Fibroblast of lung (primary cell): ENCODE results near the gene TPD52L3.

ENCODE experiments used
- CTCF ChIP-seq, 2 donors: IDR thresholded peaks in 1 of 2; conservative IDR thresholded peaks in 1 of 2; 1 replicate in 1 of 2; 2 replicates in 1 of 2; pipeline ENCODE4 v1.5.1; 2011 to 2012; ENCODE audit warnings: low read length in 2 of 2, control low read depth in 1 of 2, inconsistent platforms in 1 of 2, low read depth in 1 of 2, mild to moderate bottlenecking in 1 of 2
- EZH2 ChIP-seq: IDR thresholded peaks from 2 replicates; pipeline ENCODE4 v1.5.1; 2012; ENCODE audit warnings: low read length, control low read depth, mild to moderate bottlenecking; ENCODE audit errors: missing control alignments

GRCh38 chr9:6304232-6304631 lies 23.9 kb upstream of the TPD52L3 start:
- TF ChIP-seq CTCF (conservative IDR thresholded peaks at IDR 0.05 in 1 of 2, IDR thresholded peaks at IDR 0.05 in 1 of 2; ENCODE audit: low read depth in 1 of 2, low read length in 2 of 2) (no peak), EZH2 (no peak)
